A673 (cell line): ENCODE measurements around the gene APLP2.

ENCODE experiments used
- EZH2 ChIP-seq: fragments of 200-600 bp; sonication (generic); IDR thresholded peaks from 2 replicates; pipeline ENCODE4 v1.6.1; 2017; ENCODE audit warnings: borderline replicate concordance, low read depth, mild to moderate bottlenecking, mixed read lengths, antibody characterized with exemption, low read length; ENCODE audit not compliant: poor library complexity, severe bottlenecking
- TF ChIP-seq, protein P1 (sequence below): fragments of 300-800, 200-600 bp; sonication (generic); conservative IDR thresholded peaks from 2 replicates; pipeline ENCODE4 v1.5.1; 2017; ENCODE audit warnings: low read depth, mild to moderate bottlenecking, antibody characterized with exemption, low read length, moderate library complexity, mixed read lengths

DNA sequence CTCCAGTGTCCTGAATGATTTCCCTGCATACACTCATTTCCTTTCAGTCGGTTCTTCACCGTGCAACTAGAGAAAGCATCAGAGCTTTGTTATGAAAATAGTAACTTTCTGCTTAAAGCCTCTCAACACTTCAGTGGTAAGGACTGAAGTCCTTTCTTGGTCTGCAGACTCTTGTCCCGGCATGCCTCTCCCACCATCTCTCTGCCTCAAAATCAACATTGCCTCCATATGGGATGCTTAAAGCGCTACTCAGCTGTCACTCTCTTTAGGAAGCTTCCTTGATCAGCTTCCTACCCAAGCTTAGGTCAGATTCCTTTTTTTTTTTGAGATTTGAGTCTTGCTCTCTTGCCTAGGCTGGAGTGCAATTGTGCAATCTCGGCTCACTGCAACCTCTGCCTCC is 36.7 kb downstream of the APLP2 start:
- no peak for TF ChIP-seq EZH2
- TF ChIP-seq, protein P1, sequence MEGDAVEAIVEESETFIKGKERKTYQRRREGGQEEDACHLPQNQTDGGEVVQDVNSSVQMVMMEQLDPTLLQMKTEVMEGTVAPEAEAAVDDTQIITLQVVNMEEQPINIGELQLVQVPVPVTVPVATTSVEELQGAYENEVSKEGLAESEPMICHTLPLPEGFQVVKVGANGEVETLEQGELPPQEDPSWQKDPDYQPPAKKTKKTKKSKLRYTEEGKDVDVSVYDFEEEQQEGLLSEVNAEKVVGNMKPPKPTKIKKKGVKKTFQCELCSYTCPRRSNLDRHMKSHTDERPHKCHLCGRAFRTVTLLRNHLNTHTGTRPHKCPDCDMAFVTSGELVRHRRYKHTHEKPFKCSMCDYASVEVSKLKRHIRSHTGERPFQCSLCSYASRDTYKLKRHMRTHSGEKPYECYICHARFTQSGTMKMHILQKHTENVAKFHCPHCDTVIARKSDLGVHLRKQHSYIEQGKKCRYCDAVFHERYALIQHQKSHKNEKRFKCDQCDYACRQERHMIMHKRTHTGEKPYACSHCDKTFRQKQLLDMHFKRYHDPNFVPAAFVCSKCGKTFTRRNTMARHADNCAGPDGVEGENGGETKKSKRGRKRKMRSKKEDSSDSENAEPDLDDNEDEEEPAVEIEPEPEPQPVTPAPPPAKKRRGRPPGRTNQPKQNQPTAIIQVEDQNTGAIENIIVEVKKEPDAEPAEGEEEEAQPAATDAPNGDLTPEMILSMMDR, result no peak
